HepG2 (cell line): Measurements from ENCODE around the gene GRM4.

ENCODE experiments used
- LCORL ChIP-seq, 2 experiments: fragments of 450-650 bp in 1 of 2; sonication (generic) in 1 of 2; formaldehyde crosslinking in 1 of 2; IDR thresholded peaks; 2 replicates each; pipeline versions ENCODE4 v1.5.0 to v1.6.1; 2017 to 2020; ENCODE audit warnings: antibody characterized with exemption in 1 of 2, missing genetic modification reagents in 1 of 2
- RFX5 ChIP-seq: IDR thresholded peaks from 2 replicates; pipeline ENCODE4 v1.6.1; 2011; ENCODE audit warnings: low read depth, low read length, improper control_type of control experiment
- TF ChIP-seq, protein P1 (sequence below), 2 experiments: IDR thresholded peaks; 2 replicates each; pipeline ENCODE4 v1.6.1; 2011 to 2012; ENCODE audit warnings: low read length in 2 of 2, borderline replicate concordance in 1 of 2, low read depth in 1 of 2, mild to moderate bottlenecking in 1 of 2, moderate library complexity in 1 of 2

GRCh38 chr6:33974030-33974429 is 171.9 kb downstream of the GRM4 start:
- TF ChIP-seq LCORL (IDR thresholded peaks at IDR 0.05) (no peak), LCORL (CRISPR knock-in tag; IDR thresholded peaks at IDR 0.05) (no peak), RFX5 (no peak)
- TF ChIP-seq, protein P1, sequence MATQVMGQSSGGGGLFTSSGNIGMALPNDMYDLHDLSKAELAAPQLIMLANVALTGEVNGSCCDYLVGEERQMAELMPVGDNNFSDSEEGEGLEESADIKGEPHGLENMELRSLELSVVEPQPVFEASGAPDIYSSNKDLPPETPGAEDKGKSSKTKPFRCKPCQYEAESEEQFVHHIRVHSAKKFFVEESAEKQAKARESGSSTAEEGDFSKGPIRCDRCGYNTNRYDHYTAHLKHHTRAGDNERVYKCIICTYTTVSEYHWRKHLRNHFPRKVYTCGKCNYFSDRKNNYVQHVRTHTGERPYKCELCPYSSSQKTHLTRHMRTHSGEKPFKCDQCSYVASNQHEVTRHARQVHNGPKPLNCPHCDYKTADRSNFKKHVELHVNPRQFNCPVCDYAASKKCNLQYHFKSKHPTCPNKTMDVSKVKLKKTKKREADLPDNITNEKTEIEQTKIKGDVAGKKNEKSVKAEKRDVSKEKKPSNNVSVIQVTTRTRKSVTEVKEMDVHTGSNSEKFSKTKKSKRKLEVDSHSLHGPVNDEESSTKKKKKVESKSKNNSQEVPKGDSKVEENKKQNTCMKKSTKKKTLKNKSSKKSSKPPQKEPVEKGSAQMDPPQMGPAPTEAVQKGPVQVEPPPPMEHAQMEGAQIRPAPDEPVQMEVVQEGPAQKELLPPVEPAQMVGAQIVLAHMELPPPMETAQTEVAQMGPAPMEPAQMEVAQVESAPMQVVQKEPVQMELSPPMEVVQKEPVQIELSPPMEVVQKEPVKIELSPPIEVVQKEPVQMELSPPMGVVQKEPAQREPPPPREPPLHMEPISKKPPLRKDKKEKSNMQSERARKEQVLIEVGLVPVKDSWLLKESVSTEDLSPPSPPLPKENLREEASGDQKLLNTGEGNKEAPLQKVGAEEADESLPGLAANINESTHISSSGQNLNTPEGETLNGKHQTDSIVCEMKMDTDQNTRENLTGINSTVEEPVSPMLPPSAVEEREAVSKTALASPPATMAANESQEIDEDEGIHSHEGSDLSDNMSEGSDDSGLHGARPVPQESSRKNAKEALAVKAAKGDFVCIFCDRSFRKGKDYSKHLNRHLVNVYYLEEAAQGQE (IDR thresholded peaks at IDR 0.05; ENCODE audit: borderline replicate concordance in 1 of 2, low read depth in 1 of 2, low read length in 2 of 2): no peak
